Measurements from ENCODE around the gene SLC9A9. TPM values are rescaled to one million over a fixed set of nuclear protein-coding genes. Genes with fewer than 3 reads are reported as not detected.

Gene SLC9A9
- total RNA-seq, 1 donor from 2014 or later = 3.0 TPM

GRCh38 chr3:143380449-143380848 lies 467.8 kb downstream of the SLC9A9 start:
- no peaks in the 10 kb centered on the region for H3K36me3 ChIP-seq (ENCODE audit: control insufficient read depth, insufficient read depth, low read length)
- no peak for TF ChIP-seq CTCF (IDR thresholded peaks at IDR 0.05; ENCODE audit: insufficient read depth, low read length, poor library complexity, severe bottlenecking)
- no peak for DNase-seq (ENCODE audit: low read depth)
- no peaks in the 10 kb centered on the region for H3K27me3 ChIP-seq (ENCODE audit: control insufficient read depth, insufficient read depth, low read length)
- H3K4me3 ChIP-seq (ENCODE audit: low read depth, low read length) = no peak overlapping the region

GRCh38 chr3:143375698-143376097 lies 472.6 kb downstream of the SLC9A9 start:
- TF ChIP-seq CTCF (IDR thresholded peaks at IDR 0.05; ENCODE audit: insufficient read depth, low read length, poor library complexity, severe bottlenecking) = no peak
- Histone ChIP-seq H3K4me3 (ENCODE audit: low read depth, low read length) (no peak overlapping the region), H3K27me3 (ENCODE audit: control insufficient read depth, insufficient read depth, low read length) (no peaks in the 10 kb centered on the region), H3K36me3 (ENCODE audit: control insufficient read depth, insufficient read depth, low read length) (no peaks in the 10 kb centered on the region)
- no peak for DNase-seq (ENCODE audit: low read depth)

- no peak overlapping the region for H3K4me3 ChIP-seq (ENCODE audit: low read depth, low read length)
- no peak for TF ChIP-seq CTCF (IDR thresholded peaks at IDR 0.05; ENCODE audit: insufficient read depth, low read length, poor library complexity, severe bottlenecking)
- no peaks in the 10 kb centered on the region for H3K36me3 ChIP-seq (ENCODE audit: control insufficient read depth, insufficient read depth, low read length)
- DNase-seq (ENCODE audit: low read depth) = no peak
- no peaks in the 10 kb centered on the region for H3K27me3 ChIP-seq (ENCODE audit: control insufficient read depth, insufficient read depth, low read length)
Measured at GRCh38 chr3:143367171-143367570, 481.1 kb downstream of the SLC9A9 start.

- DNase-seq (ENCODE audit: low read depth) = no peak
- Histone ChIP-seq H3K4me3 (ENCODE audit: low read depth, low read length) (no peak overlapping the region), H3K27me3 (ENCODE audit: control insufficient read depth, insufficient read depth, low read length) (no peaks in the 10 kb centered on the region), H3K36me3 (ENCODE audit: control insufficient read depth, insufficient read depth, low read length) (no peaks in the 10 kb centered on the region)
- no peak for TF ChIP-seq CTCF (IDR thresholded peaks at IDR 0.05; ENCODE audit: insufficient read depth, low read length, poor library complexity, severe bottlenecking)
Measured at GRCh38 chr3:143366672-143367071, 481.6 kb downstream of the SLC9A9 start.

- Histone ChIP-seq H3K36me3 (ENCODE audit: control insufficient read depth, insufficient read depth, low read length) (no peaks in the 10 kb centered on the region), H3K27me3 (ENCODE audit: control insufficient read depth, insufficient read depth, low read length) (no peaks in the 10 kb centered on the region), H3K4me3 (ENCODE audit: low read depth, low read length) (no peak overlapping the region)
- no peak for TF ChIP-seq CTCF (IDR thresholded peaks at IDR 0.05; ENCODE audit: insufficient read depth, low read length, poor library complexity, severe bottlenecking)
- no peak for DNase-seq (ENCODE audit: low read depth)
Measured at GRCh38 chr3:143363949-143364348, 484.3 kb downstream of the SLC9A9 start.

- TF ChIP-seq CTCF (IDR thresholded peaks at IDR 0.05; ENCODE audit: insufficient read depth, low read length, poor library complexity, severe bottlenecking) = no peak
- Histone ChIP-seq H3K27me3 (ENCODE audit: control insufficient read depth, insufficient read depth, low read length) (no peaks in the 10 kb centered on the region), H3K4me3 (ENCODE audit: low read depth, low read length) (no peak overlapping the region), H3K36me3 (ENCODE audit: control insufficient read depth, insufficient read depth, low read length) (no peaks in the 10 kb centered on the region)
- DNase-seq (ENCODE audit: low read depth) = peak; percentile 31
Measured at GRCh38 chr3:143363276-143363675, 485.0 kb downstream of the SLC9A9 start.
